Measurements from ENCODE around the gene RHOF.
A peak's percentile ranks its signal among the peaks of the same experiment; 100 is the strongest.

The RHOF gene

GRCh38 chr12:121819212-121819949, 25.9 kb upstream of the RHOF start:
- DNase-seq, result no peak

- DNase-seq, result no peak
Measured at GRCh38 chr12:121817648-121818043, 24.2 kb upstream of the RHOF start.

GRCh38 chr12:121816925-121817647, 23.6 kb upstream of the RHOF start:
- DNase-seq, result no peak

GRCh38 chr12:121815263-121815662, 21.8 kb upstream of the RHOF start:
- DNase-seq, result no peak

- DNase-seq, result no peak
Measured at GRCh38 chr12:121814429-121815119, 21.1 kb upstream of the RHOF start.

GRCh38 chr12:121813951-121814350, 20.5 kb upstream of the RHOF start:
- DNase-seq, result no peak

- DNase-seq, result no peak
Measured at GRCh38 chr12:121812921-121813896, 19.7 kb upstream of the RHOF start.

- DNase-seq, result peak in 1 of 2 experiments; percentile 35
Measured at GRCh38 chr12:121812320-121812871, 18.9 kb upstream of the RHOF start.

GRCh38 chr12:121811434-121812319, 18.2 kb upstream of the RHOF start:
- DNase-seq, result peak in 1 of 2 experiments; percentile 51

- no peak for DNase-seq
Measured at GRCh38 chr12:121810833-121811433, 17.4 kb upstream of the RHOF start.

GRCh38 chr12:121810234-121810817, 16.8 kb upstream of the RHOF start:
- DNase-seq, result no peak

GRCh38 chr12:121809712-121810116, 16.2 kb upstream of the RHOF start:
- no peak for DNase-seq

GRCh38 chr12:121808623-121809022, 15.1 kb upstream of the RHOF start:
- DNase-seq, result no peak

GRCh38 chr12:121807642-121808347, 14.3 kb upstream of the RHOF start:
- no peak for DNase-seq

- DNase-seq, result no peak
Measured at GRCh38 chr12:121806546-121807423, 13.3 kb upstream of the RHOF start.

- no peak for DNase-seq
Measured at GRCh38 chr12:121806009-121806545, 12.6 kb upstream of the RHOF start.

- peak in 1 of 2 experiments; percentile 21 for DNase-seq
Measured at GRCh38 chr12:121805171-121806008, 11.9 kb upstream of the RHOF start.
